ENCODE measurements around the gene KIAA1217.
"Not testable (repeated sequence)": the region's sequence is repeated elsewhere in the genome, so short reads cannot be mapped to it uniquely, and the experiment has no call there.

Gene KIAA1217

DNA sequence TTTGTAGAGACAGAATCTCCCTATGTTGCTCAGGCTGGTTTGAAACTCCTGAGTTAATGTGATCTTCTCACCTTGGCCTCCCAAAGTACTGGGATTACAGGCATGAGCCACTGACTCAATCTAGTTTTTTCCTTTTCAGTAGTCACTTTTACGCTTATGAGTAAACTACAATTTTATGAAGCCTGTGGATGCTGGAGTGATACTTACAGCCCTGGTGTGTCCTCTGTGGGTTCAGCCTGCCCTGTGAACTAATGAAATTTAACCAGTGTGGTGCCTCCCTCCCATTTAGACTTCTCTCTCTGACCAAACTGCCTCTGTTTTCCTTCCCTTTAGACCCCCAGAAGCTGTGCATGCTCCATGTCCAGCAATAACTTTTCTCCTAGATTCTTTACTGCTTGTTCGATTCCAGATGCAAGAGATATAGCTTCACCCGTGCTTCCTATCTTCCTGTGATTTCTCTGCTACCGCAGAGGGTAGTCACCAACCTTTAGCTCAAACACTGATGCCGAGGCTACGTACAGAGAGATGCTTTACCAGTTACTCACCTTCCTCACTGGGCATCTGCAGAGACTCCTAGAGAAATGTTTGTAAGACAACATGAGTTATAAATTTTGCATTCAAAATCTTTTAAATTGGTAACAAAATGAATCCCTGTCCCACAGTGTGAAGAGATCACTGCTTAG lies 90.8 kb downstream of the KIAA1217 start:
- DNase-seq = no peak

DNA sequence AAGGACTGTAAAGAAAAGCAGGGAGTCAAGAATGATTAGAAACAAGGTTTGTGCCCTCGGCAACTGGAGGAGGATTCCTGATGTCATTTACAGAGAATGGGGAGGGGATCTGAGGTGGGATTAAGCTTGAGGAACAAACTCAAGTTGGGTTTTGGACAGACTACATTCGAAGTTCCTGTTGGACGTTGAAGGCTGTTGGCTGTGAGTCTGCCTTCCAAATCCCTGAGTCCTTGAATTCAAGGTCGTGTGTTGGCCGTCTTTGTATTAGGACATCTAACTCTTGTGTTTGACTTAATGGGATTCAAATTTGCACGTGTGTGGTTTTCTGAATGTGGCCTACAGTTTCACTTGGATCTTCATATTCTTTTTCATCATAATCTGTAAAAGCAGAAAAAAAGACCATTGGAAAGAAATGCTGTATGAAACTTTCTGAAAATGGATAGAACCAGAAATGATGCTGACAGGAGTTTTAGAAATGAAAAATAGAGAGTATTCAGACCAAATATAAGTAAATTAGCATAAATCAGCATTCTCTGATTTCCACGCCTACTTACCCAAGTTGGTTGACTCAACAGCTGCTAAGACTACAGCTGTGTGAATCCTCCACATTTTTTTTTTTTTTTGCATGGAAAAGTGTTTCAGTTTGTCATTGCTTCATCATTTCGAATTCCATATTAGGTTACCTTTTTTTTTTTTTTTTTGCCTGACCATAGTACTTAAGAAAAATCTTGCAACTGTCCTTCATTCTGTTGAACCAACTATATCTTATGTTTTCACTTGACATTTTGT lies 94.8 kb downstream of the KIAA1217 start:
- DNase-seq = no peak

- no peak for DNase-seq
Measured at GRCh38 chr10:24305551-24306506, 96.9 kb downstream of the KIAA1217 start.

DNA sequence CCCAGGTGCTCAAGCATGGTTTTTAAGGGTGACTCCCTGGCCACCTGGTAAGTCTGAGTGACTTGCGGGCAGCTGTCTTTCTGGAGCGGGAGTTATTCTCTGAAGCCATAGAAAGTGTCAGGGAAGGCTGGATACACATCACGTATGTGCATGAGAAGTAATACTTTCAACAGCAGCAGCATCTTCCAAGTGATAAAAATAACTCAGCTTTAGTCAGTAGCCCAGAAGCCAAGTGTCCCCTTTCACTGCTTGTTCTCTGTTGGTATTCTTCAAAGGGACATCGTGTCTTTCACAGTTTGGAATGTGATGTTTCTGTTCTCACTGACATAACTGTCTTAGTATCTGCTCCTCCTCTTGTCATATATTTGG lies 97.6 kb downstream of the KIAA1217 start:
- DNase-seq = no peak

- no peak for DNase-seq
Measured at GRCh38 chr10:24307116-24307515, 98.2 kb downstream of the KIAA1217 start.

- DNase-seq = no peak
Measured at GRCh38 chr10:24307696-24308485, 99.0 kb downstream of the KIAA1217 start.

GRCh38 chr10:24310104-24310503 lies 101.2 kb downstream of the KIAA1217 start:
- DNase-seq = no peak

DNA sequence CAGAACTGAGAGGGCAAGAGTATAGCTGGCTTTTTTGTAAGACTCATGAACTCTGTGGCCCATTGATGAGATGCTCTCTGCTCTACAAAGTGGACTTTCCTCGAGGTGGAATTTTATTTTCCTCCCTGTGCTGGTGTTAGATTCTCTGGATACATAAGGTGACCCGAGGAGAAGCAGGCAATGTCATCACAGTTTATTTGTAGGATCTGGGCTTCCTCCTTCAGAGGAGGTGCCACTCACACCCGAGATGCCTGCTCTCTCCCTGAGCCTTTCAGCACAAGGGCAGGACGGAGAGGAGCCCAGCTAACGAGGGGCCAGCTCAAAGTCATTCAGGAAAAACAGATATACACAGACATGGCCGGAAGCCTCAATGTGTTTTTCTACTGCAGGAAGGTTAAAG lies 103.0 kb downstream of the KIAA1217 start:
- DNase-seq = no peak

DNA sequence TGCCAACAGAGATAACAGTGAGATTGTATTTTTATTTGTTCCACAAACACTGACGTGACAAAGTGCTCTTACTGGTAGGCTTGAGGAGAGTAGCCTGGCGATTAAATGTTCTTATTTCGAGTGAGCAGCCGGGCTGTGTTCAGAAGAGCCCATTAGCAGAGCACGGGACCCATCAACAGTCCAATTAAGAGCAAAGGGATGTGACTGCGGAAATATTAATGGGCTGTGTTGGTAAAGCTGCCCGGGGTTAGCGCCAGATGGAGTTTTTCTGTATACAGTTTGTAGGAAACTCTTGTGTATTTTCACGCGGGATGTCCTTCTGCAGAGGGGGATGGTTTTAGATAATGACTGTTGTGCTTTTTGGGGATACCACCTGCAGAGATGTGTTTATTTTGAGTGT lies 104.3 kb downstream of the KIAA1217 start:
- no peak for DNase-seq

DNA sequence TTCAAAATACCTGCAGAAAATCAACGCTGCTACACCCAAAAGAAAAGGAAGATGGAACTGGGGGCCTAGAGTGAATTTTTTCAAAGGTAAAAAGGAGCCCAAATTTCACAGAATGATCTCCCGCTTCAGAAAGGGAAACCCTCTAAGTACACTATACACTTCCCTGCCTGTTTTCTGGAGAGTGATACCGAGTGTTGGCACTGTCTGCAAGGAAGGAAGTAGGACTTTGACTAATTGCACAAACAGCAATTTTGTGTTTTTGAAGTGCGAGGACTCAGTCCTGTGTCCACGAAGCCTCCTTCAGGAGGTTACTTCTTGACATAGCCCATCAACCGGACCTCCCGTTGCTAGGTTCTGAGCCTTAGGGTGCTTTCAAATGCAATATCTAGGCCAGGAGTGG lies 106.3 kb downstream of the KIAA1217 start:
- DNase-seq = no peak

DNA sequence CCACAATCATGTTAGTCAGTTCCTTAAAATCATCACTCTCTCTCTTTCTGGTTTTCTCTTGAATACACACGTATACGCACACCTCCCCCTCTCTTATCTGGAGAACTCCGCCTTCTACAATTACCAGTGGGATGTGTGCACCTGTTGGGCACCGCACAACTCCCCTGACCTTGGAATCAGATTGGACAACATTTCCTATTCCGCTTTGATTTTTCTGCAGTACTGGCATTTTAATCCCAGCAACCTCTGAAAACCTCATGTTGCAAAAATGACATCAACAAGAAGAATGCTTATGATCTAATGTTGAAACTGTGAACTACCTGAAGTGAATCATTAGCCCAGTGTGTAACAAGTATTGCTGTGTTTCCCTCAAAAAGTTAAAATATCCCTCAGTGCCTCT lies 109.6 kb downstream of the KIAA1217 start:
- no peak for DNase-seq

- no peak for DNase-seq
Measured at GRCh38 chr10:24320373-24320772, 111.4 kb downstream of the KIAA1217 start.

GRCh38 chr10:24324651-24325050 lies 115.7 kb downstream of the KIAA1217 start:
- no peak for DNase-seq

DNA sequence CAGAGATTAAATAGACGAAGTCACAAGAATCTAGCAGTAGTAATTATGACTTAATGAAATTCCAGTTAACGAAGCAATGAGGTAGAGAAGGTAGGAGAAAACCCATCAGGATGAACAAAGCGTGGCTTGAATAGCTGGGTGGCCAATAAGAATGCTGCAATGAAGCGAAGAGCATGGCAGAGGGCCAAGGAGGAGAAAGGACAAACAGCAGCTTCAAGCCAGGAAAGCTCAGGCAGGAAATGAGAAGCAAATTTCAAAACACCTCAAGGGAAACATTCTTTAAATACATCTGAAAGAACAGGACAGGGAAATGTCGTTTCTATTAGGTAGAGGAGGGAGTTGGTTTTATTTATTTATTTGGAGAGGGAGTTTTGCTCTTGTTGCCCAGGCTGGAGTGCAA lies 122.5 kb downstream of the KIAA1217 start:
- DNase-seq = no peak

GRCh38 chr10:24333736-24334135 lies 124.8 kb downstream of the KIAA1217 start:
- DNase-seq = no peak

DNA sequence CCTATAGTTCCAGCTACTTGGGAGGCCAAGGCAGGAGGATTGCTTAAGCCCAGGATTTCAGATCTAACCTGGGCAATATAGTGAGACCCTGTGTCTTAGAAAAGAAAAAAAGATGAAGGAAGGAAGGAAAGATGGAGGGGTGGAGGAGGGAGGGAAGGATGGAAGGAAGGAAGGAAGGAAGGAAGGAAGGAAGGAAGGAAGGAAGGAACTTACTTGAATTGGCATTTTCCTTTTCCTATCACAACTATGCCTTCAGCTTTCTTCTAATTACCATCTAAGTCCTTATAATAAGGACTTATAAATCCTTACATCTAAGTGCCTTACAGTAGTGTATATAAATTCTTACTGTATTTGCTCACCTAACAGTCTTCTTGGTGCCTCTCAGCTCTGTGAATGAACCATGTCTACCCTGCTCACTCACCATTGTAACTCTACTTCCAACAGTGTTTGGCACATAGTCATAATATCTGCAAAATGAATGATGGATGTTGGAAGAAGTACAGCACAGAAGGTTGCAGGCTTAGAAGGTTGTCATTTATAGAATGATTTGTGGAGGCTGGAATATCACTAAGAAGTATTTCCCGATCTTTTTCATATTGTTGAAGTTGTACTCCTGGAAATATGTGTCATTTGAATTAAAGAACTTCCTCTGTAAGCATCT lies 125.5 kb downstream of the KIAA1217 start:
- DNase-seq = no peak

GRCh38 chr10:24337723-24338122 lies 128.8 kb downstream of the KIAA1217 start:
- DNase-seq = not testable (repeated sequence)

DNA sequence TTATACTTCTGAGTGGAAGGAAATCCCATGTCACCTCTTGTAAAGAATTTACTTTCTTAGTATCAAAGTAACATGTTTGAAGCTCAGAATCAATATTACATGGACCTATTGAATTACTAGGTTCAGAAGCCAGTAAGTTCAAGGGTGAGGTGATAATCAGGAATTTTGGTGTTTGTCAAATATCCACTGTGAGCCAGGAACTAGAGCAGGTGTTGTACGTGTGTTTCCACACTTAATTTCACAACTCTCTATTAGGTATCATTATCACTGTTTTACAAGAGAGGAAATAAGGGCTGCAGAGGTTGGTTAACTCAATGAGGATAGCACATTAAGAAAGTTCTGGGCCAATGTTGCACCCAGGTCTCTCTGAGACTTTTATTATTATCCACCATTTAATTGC lies 130.4 kb downstream of the KIAA1217 start:
- DNase-seq = no peak

DNA sequence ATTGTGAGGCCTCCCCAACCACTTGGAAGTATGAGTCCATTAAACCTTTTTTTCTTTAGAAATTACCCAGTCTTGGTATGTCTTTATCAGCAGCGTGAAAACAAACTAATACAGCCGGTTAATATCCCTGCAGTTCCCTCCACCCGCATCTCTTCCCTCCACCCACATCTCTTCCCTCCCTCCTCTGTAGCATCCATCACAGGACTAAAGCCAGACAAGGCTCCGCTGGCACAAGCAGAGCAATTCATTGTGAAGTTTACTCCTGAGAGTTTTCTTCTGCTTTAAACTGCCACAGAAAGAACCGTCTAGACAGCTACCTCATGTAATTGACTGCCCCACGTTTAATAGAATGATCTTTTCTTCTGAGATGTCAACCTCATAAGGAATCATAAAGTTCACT lies 131.5 kb downstream of the KIAA1217 start:
- DNase-seq = no peak

DNA sequence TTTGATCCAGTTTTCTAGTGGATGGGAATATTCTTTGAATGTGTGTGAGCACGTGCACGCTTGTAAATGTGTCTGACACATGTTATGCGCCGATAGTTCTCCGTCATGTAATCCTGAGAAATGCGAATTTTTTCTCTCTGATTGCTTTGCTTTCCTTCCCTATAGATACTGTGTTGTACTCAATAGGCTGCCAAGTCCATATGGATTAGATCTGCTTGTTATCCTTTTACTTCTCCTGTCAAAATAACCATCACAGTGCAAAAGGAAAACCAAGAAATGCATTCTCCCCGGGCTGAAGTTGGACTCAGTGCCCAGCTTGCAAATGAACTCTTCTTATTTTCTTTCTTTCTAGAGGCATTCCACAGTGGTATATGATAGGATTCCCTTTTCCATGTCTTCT lies 131.9 kb downstream of the KIAA1217 start:
- no peak for DNase-seq

DNA sequence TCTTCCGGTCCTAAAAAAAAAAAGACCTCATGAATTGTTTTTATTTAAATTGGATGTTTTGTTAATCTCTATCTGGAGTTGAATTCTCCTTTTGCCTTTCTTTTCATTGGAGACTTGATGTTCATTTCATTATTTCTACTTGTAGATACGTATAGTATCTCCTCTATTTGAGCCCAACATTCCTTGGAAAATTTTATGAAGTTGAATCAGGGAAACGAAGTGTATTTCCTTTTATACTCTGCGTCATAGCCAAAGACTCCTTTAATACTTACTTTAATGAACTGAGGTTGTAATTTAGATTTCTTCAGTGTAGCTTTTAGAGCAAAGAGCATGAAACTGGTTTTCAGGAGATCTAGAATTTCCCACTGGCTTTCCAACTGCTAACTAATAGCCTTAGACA lies 132.4 kb downstream of the KIAA1217 start:
- no peak for DNase-seq

GRCh38 chr10:24341897-24342296 lies 133.0 kb downstream of the KIAA1217 start:
- no peak for DNase-seq

Measured in activated CD8-positive, alpha-beta memory T cell treated with anti-CD3 and anti-CD28 coated beads, Interleukin-2, amount 50 U/mL, for 4 hours (primary cell).